Keratinocyte (primary cell): ENCODE results near the gene GREM1. TPM values are rescaled to one million over a fixed set of nuclear protein-coding genes. Genes with fewer than 3 reads are reported as not detected.

Source experiments
- DNase-seq: peaks from one replicate; pipeline ENCODE4 v3.0.0-alpha.2; 2011; ENCODE audit warnings: low read depth, missing footprints, low spot score
- FAIRE-seq: peaks from 2 replicates; lab custom pipeline; 2011; peaks lifted over from hg19 to GRCh38; lab: Jason Lieb, UNC
- H2AFZ ChIP-seq: 2 replicates; pipeline ENCODE4 v1.6.0; 2012; ENCODE audit warnings: low read length, control low read depth, inconsistent platforms; ENCODE audit not compliant: control insufficient read depth
- H3K27ac ChIP-seq: 2 replicates; pipeline ENCODE4 v1.5.1; 2011; ENCODE audit warnings: low read length; ENCODE audit not compliant: control insufficient read depth, insufficient read depth
- H3K27me3 ChIP-seq: 3 replicates; pipeline ENCODE4 v1.6.0; 2011; ENCODE audit warnings: low read length; ENCODE audit not compliant: control insufficient read depth, insufficient read depth; ENCODE audit errors: extremely low read depth
- H3K36me3 ChIP-seq, 2 experiments: 2 replicates in 1 of 2; 3 replicates in 1 of 2; pipeline ENCODE4 v1.5.1; 2011; ENCODE audit warnings: low read length in 2 of 2, mild to moderate bottlenecking in 1 of 2; ENCODE audit not compliant: control insufficient read depth in 2 of 2, insufficient read depth in 2 of 2; ENCODE audit errors: extremely low read depth in 1 of 2
- H3K4me1 ChIP-seq: 3 replicates; pipeline ENCODE4 v1.5.1; 2011; ENCODE audit warnings: low read length; ENCODE audit not compliant: control insufficient read depth, insufficient read depth; ENCODE audit errors: extremely low read depth
- H3K4me2 ChIP-seq: 3 replicates; pipeline ENCODE4 v1.6.0; 2011; ENCODE audit warnings: low read depth, low read length; ENCODE audit not compliant: control insufficient read depth, insufficient read depth; ENCODE audit errors: extremely low read depth
- H3K4me3 ChIP-seq, 3 experiments: fragments of 200-600 bp in 1 of 3; sonication (generic) in 1 of 3; 2 replicates in 2 of 3; 3 replicates in 1 of 3; pipeline ENCODE4 v1.5.1; 2011 to 2016; ENCODE audit warnings: low read length in 3 of 3, mild to moderate bottlenecking in 3 of 3, control low read depth in 2 of 3, inconsistent platforms in 1 of 3, low read depth in 1 of 3, mixed read lengths in 1 of 3, mixed run types in 1 of 3, moderate library complexity in 1 of 3; ENCODE audit not compliant: control insufficient read depth in 2 of 3, insufficient read depth in 2 of 3; ENCODE audit errors: extremely low read depth in 1 of 3
- H3K79me2 ChIP-seq: 2 replicates; pipeline ENCODE4 v1.6.0; 2012; ENCODE audit warnings: low read length; ENCODE audit not compliant: control insufficient read depth, insufficient read depth
- H3K9ac ChIP-seq: 3 replicates; pipeline ENCODE4 v1.6.0; 2011; ENCODE audit warnings: low read length; ENCODE audit not compliant: control insufficient read depth, insufficient read depth; ENCODE audit errors: extremely low read depth
- H3K9me1 ChIP-seq: 3 replicates; pipeline ENCODE4 v1.6.0; 2011; ENCODE audit warnings: low read length; ENCODE audit not compliant: control insufficient read depth, insufficient read depth; ENCODE audit errors: extremely low read depth
- H3K9me3 ChIP-seq: 2 replicates; pipeline ENCODE4 v1.5.1; 2012; ENCODE audit warnings: low read depth, low read length; ENCODE audit not compliant: control insufficient read depth
- H4K20me1 ChIP-seq: 3 replicates; pipeline ENCODE4 v1.6.0; 2011; ENCODE audit warnings: low read length; ENCODE audit not compliant: control insufficient read depth, insufficient read depth; ENCODE audit errors: extremely low read depth
- CTCF ChIP-seq, 3 experiments: IDR thresholded peaks in 1 of 3; conservative IDR thresholded peaks in 1 of 3; optimal IDR thresholded peaks in 1 of 3; 2 replicates in 2 of 3; 3 replicates in 1 of 3; pipeline versions ENCODE3 to v1.5.1; 2011; ENCODE audit warnings: low read length in 3 of 3, mild to moderate bottlenecking in 3 of 3, moderate library complexity in 2 of 3, control low read depth in 1 of 3, inconsistent platforms in 1 of 3; ENCODE audit not compliant: insufficient read depth in 2 of 3; ENCODE audit errors: extremely low read depth in 1 of 3
- EZH2 ChIP-seq: IDR thresholded peaks from one replicate; pipeline ENCODE4 v1.6.1; 2012; ENCODE audit warnings: inconsistent platforms, mild to moderate bottlenecking, low read length, moderate library complexity
- dilution Hi-C: fragments of 300-500 bp; cut with MboI; formaldehyde crosslinking; loops from one replicate; pipeline ENCODE4 v1.7.0; 2020; ENCODE audit warnings: low sequenced_read_pairs; ENCODE audit not compliant: extremely low pct_ligation_motif_present
- polyA plus RNA-seq, 5 experiments: library from polyadenylated mRNA; depleted of rRNA in 3 of 5; stranded (reverse) in 3 of 5; stranded (forward) in 1 of 5; unstranded in 1 of 5; fragments of >200 nt; gene quantifications; 1 replicate in 1 of 5; 2 replicates in 3 of 5; 3 replicates in 1 of 5; pipeline versions ENCODE4 v1.2.1 to v1.2.3, GENCODE V29; 2011 to 2012; ENCODE audit warnings: missing spikeins in 2 of 5, low read depth in 1 of 5, low replicate concordance in 1 of 5

GREM1 gene
- polyA plus RNA-seq, 1 donor (not counting 4 experiments of a cell fraction or from before 2014, with no cell fraction given), result 0.04 TPM

GRCh38 chr15:32750979-32751378 is 33.2 kb downstream of the GREM1 start:
- H3K27ac ChIP-seq, result no peak overlapping the region
- dilution Hi-C loops, result no loop called here
- H3K36me3 ChIP-seq, result no peaks in the 10 kb centered on the region
- FAIRE-seq (no peak), DNase-seq (no peak)
- H3K27me3 ChIP-seq, result no peaks in the 10 kb centered on the region
- H4K20me1 ChIP-seq, result no peaks in the 10 kb centered on the region
- H3K79me2 ChIP-seq, result no peaks in the 10 kb centered on the region
- H3K9ac ChIP-seq, result no peak overlapping the region
- H3K9me1 ChIP-seq, result no peaks in the 10 kb centered on the region
- no peaks in the 10 kb centered on the region for H3K4me1 ChIP-seq
- H3K4me2 ChIP-seq, result no peak overlapping the region
- no peak overlapping the region for H2AFZ ChIP-seq
- H3K9me3 ChIP-seq, result no peaks in the 10 kb centered on the region
- H3K4me3 ChIP-seq, result no peak overlapping the region
- no peak for TF ChIP-seq EZH2
- no peak for TF ChIP-seq CTCF (optimal IDR thresholded peaks at IDR 0.05 in 1 of 3, IDR thresholded peaks at IDR 0.05 in 1 of 3, conservative IDR thresholded peaks at IDR 0.05 in 1 of 3; ENCODE audit: extremely low read depth in 1 of 3, insufficient read depth in 2 of 3, low read length in 3 of 3)

GRCh38 chr15:32757426-32757825 is 39.6 kb downstream of the GREM1 start:
- no peaks in the 10 kb centered on the region for H4K20me1 ChIP-seq
- H3K4me1 ChIP-seq, result no peaks in the 10 kb centered on the region
- no peak overlapping the region for H3K4me2 ChIP-seq
- no peaks in the 10 kb centered on the region for H3K27me3 ChIP-seq
- dilution Hi-C loops, result no loop called here
- FAIRE-seq (no peak), DNase-seq (no peak)
- no peaks in the 10 kb centered on the region for H3K9me1 ChIP-seq
- TF ChIP-seq CTCF (optimal IDR thresholded peaks at IDR 0.05 in 1 of 3, IDR thresholded peaks at IDR 0.05 in 1 of 3, conservative IDR thresholded peaks at IDR 0.05 in 1 of 3; ENCODE audit: extremely low read depth in 1 of 3, insufficient read depth in 2 of 3, low read length in 3 of 3), result no peak
- TF ChIP-seq EZH2, result no peak
- H3K36me3 ChIP-seq, result no peaks in the 10 kb centered on the region
- no peak overlapping the region for H3K4me3 ChIP-seq
- no peak overlapping the region for H3K9ac ChIP-seq
- no peaks in the 10 kb centered on the region for H3K9me3 ChIP-seq
- no peaks in the 10 kb centered on the region for H3K79me2 ChIP-seq
- no peak overlapping the region for H2AFZ ChIP-seq
- no peak overlapping the region for H3K27ac ChIP-seq
